ENCODE measurements around the gene PRKCH.

PRKCH gene
- 360 to 370 (median 365) reads per million in 3 donors for total RNA-seq

DNA sequence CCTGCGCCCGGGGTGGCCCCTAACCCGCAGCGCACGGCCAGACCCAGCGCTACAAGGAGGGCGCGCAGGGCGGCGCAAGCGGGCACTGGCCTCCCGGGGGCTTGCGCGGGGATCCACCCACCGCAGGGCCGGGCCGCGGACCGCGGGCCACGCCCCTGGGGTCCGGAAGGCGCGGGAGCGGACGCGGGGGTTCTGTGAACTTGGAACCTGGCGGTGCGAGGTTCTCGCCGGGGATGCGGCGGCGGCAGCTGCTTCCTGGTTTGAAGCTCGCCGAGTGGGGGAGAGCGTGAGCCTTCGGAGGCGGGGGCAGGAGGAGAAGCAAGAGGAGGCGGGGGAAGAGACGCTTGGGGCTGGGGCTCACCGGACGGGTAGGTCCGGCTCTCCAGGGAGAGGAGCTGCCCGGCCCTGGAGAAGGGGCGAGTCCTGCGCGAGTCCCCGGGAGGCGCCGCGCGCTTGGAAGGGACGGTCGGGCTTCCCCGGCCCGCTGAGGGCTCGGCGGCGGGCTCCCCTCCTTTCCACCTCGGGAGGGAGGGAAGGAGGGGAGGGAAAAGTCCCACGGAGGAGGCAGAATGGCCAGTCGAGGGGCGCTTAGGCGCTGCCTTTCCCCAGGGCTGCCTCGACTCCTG lies at the start of gene PRKCH:
Gene PRKCH (plus strand): TSS at position 195 of the 626 bp plus-strand sequence. CDS start 523 bp downstream, outside the sequence.
- peak; percentile 73 to 80 (median 74) for DNase-seq
- Histone ChIP-seq H3K4me3 (ENCODE audit: insufficient read depth, low read depth, low read length, poor library complexity, severe bottlenecking) (peak within 1 kb of the TSS; percentile 95), H3K4me1 (ENCODE audit: control insufficient read depth, insufficient read depth, low read length, poor library complexity, severe bottlenecking) (peaks cover 5% of the 10 kb centered on the region), H3K27me3 (replicated peaks; ENCODE audit: control insufficient read depth, insufficient read depth, low read length, poor library complexity, severe bottlenecking) (no peaks in the 10 kb centered on the region), H3K36me3 (ENCODE audit: control insufficient read depth, insufficient read depth, low read length) (no peaks in the 10 kb centered on the region), H3K27ac (ENCODE audit: insufficient read depth, low read length, poor library complexity, severe bottlenecking) (peak within 1 kb of the TSS; percentile 90), H3K9me3 (ENCODE audit: control insufficient read depth, low read length) (no peaks in the 10 kb centered on the region)

- Histone ChIP-seq H3K9me3 (ENCODE audit: control insufficient read depth, low read length) (no peaks in the 10 kb centered on the region), H3K27me3 (replicated peaks; ENCODE audit: control insufficient read depth, insufficient read depth, low read length, poor library complexity, severe bottlenecking) (no peaks in the 10 kb centered on the region), H3K36me3 (ENCODE audit: control insufficient read depth, insufficient read depth, low read length) (no peaks in the 10 kb centered on the region), H3K27ac (ENCODE audit: insufficient read depth, low read length, poor library complexity, severe bottlenecking) (no peak overlapping the region), H3K4me1 (ENCODE audit: control insufficient read depth, insufficient read depth, low read length, poor library complexity, severe bottlenecking) (peaks cover 9% of the 10 kb centered on the region), H3K4me3 (ENCODE audit: insufficient read depth, low read depth, low read length, poor library complexity, severe bottlenecking) (no peak overlapping the region)
- DNase-seq = no peak
Observed at GRCh38 chr14:61277232-61277631, 44.1 kb upstream of the PRKCH start.

GRCh38 chr14:61277784-61278183 lies 43.6 kb upstream of the PRKCH start:
- Histone ChIP-seq H3K4me3 (ENCODE audit: insufficient read depth, low read depth, low read length, poor library complexity, severe bottlenecking) (no peak overlapping the region), H3K4me1 (ENCODE audit: control insufficient read depth, insufficient read depth, low read length, poor library complexity, severe bottlenecking) (peaks cover 9% of the 10 kb centered on the region), H3K36me3 (ENCODE audit: control insufficient read depth, insufficient read depth, low read length) (no peaks in the 10 kb centered on the region), H3K9me3 (ENCODE audit: control insufficient read depth, low read length) (no peaks in the 10 kb centered on the region), H3K27ac (ENCODE audit: insufficient read depth, low read length, poor library complexity, severe bottlenecking) (no peak overlapping the region), H3K27me3 (replicated peaks; ENCODE audit: control insufficient read depth, insufficient read depth, low read length, poor library complexity, severe bottlenecking) (no peaks in the 10 kb centered on the region)
- no peak for DNase-seq

- Histone ChIP-seq H3K9me3 (ENCODE audit: control insufficient read depth, low read length) (no peaks in the 10 kb centered on the region), H3K36me3 (ENCODE audit: control insufficient read depth, insufficient read depth, low read length) (no peaks in the 10 kb centered on the region), H3K27me3 (replicated peaks; ENCODE audit: control insufficient read depth, insufficient read depth, low read length, poor library complexity, severe bottlenecking) (no peaks in the 10 kb centered on the region), H3K4me3 (ENCODE audit: insufficient read depth, low read depth, low read length, poor library complexity, severe bottlenecking) (no peak overlapping the region), H3K4me1 (ENCODE audit: control insufficient read depth, insufficient read depth, low read length, poor library complexity, severe bottlenecking) (peaks cover 9% of the 10 kb centered on the region), H3K27ac (ENCODE audit: insufficient read depth, low read length, poor library complexity, severe bottlenecking) (no peak overlapping the region)
- no peak for DNase-seq
Observed at GRCh38 chr14:61279082-61279481, 42.3 kb upstream of the PRKCH start.

DNA sequence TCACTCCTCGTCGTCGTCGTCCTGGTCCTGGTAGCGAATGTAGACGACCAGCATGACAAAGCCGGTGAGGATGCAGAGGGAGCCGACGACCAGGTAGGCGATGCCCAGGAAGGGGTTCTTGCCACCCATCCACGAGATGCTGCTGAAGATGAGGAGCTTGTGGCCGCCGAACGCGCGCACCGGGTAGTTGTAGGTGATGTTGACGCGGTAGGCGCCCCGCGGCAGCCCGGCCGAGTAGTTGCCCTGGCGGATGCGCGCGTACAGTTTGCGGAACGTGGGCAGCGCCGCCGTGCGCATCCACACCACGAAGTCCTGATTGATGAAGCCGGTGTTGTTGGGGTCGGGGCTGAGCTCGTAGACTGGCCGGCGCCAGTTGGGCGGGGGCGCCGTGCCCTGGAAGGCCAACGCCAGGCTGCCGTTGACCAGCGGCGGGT lies 41.3 kb upstream of the PRKCH start:
- DNase-seq = peak in 1 of 3 donors; percentile 10
- H3K4me1 ChIP-seq (ENCODE audit: control insufficient read depth, insufficient read depth, low read length, poor library complexity, severe bottlenecking) = peaks cover 9% of the 10 kb centered on the region
- no peaks in the 10 kb centered on the region for H3K9me3 ChIP-seq (ENCODE audit: control insufficient read depth, low read length)
- H3K4me3 ChIP-seq (ENCODE audit: insufficient read depth, low read depth, low read length, poor library complexity, severe bottlenecking) = peak overlapping the region; percentile 83
- no peaks in the 10 kb centered on the region for H3K27me3 ChIP-seq (replicated peaks; ENCODE audit: control insufficient read depth, insufficient read depth, low read length, poor library complexity, severe bottlenecking)
- no peaks in the 10 kb centered on the region for H3K36me3 ChIP-seq (ENCODE audit: control insufficient read depth, insufficient read depth, low read length)
- H3K27ac ChIP-seq (ENCODE audit: insufficient read depth, low read length, poor library complexity, severe bottlenecking) = peak overlapping the region; percentile 66

DNA sequence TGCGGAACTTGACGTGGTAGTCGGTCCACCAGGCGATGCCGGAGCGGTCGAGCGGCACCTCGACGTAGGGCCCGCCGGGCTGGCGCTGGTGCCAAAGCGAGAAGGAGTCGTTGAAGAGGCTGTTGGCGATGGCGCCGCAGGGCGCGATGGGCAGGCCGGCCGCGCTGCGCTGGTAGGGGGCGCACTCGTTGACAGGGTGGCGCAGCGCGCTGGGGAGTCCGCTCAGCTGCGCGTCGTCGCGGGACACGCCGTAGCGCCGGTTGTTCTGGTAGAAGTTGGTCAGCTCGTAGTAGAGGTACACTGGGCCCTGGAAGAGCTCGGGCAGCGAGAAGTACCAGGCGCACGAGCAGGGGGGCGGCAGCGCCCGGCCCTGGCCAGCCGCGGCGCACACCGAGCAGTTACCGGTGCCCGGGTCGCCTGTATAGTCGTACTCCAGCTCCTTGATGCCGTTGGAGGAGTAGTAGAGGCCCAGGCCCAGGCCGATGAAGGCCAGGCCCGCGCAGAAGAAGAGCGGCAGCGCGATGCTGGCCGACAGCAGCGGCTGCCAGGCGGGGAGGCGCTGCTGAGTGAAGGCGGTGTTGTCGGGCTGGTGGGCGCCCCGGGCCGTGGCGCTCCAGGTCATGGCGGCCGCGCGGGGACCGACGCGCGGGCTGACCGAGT lies 40.7 kb upstream of the PRKCH start:
- Histone ChIP-seq H3K4me3 (ENCODE audit: insufficient read depth, low read depth, low read length, poor library complexity, severe bottlenecking) (peak overlapping the region; percentile 83), H3K27ac (ENCODE audit: insufficient read depth, low read length, poor library complexity, severe bottlenecking) (peak overlapping the region; percentile 66)

GRCh38 chr14:61281186-61281947 lies 40.0 kb upstream of the PRKCH start, which contains the start of gene TMEM30B:
Gene TMEM30B, minus strand, starts transcription at chr14:61281338. Its CDS starts 191 bp downstream, at chr14:61281147.
- H3K9me3 ChIP-seq (ENCODE audit: control insufficient read depth, low read length) = no peaks in the 10 kb centered on the region
- DNase-seq = peak in 2 of 3 donors; percentile 4 to 12

More for the DNA sequence above, 40.7 kb upstream of the PRKCH start:
- DNase-seq = peak; percentile 55 to 61 (median 61)
- H3K36me3 ChIP-seq (ENCODE audit: control insufficient read depth, insufficient read depth, low read length) = no peaks in the 10 kb centered on the region
- H3K9me3 ChIP-seq (ENCODE audit: control insufficient read depth, low read length) = no peaks in the 10 kb centered on the region
- no peaks in the 10 kb centered on the region for H3K27me3 ChIP-seq (replicated peaks; ENCODE audit: control insufficient read depth, insufficient read depth, low read length, poor library complexity, severe bottlenecking)
- H3K4me1 ChIP-seq (ENCODE audit: control insufficient read depth, insufficient read depth, low read length, poor library complexity, severe bottlenecking) = peaks cover 9% of the 10 kb centered on the region

GRCh38 chr14:61281948-61282275 lies 39.5 kb upstream of the PRKCH start:
- Histone ChIP-seq H3K9me3 (ENCODE audit: control insufficient read depth, low read length) (no peaks in the 10 kb centered on the region), H3K4me1 (ENCODE audit: control insufficient read depth, insufficient read depth, low read length, poor library complexity, severe bottlenecking) (peaks cover 9% of the 10 kb centered on the region), H3K4me3 (ENCODE audit: insufficient read depth, low read depth, low read length, poor library complexity, severe bottlenecking) (no peak overlapping the region), H3K27me3 (replicated peaks; ENCODE audit: control insufficient read depth, insufficient read depth, low read length, poor library complexity, severe bottlenecking) (no peaks in the 10 kb centered on the region), H3K27ac (ENCODE audit: insufficient read depth, low read length, poor library complexity, severe bottlenecking) (no peak overlapping the region), H3K36me3 (ENCODE audit: control insufficient read depth, insufficient read depth, low read length) (no peaks in the 10 kb centered on the region)
- DNase-seq = no peak

More at GRCh38 chr14:61281186-61281947, 40.0 kb upstream of the PRKCH start, which contains the start of gene TMEM30B:
- no peaks in the 10 kb centered on the region for H3K27me3 ChIP-seq (replicated peaks; ENCODE audit: control insufficient read depth, insufficient read depth, low read length, poor library complexity, severe bottlenecking)
- peaks cover 9% of the 10 kb centered on the region for H3K4me1 ChIP-seq (ENCODE audit: control insufficient read depth, insufficient read depth, low read length, poor library complexity, severe bottlenecking)
- H3K4me3 ChIP-seq (ENCODE audit: insufficient read depth, low read depth, low read length, poor library complexity, severe bottlenecking) = peak within 1 kb of the TSS; percentile 83
- H3K36me3 ChIP-seq (ENCODE audit: control insufficient read depth, insufficient read depth, low read length) = no peaks in the 10 kb centered on the region
- H3K27ac ChIP-seq (ENCODE audit: insufficient read depth, low read length, poor library complexity, severe bottlenecking) = peak within 1 kb of the TSS; percentile 66

DNA sequence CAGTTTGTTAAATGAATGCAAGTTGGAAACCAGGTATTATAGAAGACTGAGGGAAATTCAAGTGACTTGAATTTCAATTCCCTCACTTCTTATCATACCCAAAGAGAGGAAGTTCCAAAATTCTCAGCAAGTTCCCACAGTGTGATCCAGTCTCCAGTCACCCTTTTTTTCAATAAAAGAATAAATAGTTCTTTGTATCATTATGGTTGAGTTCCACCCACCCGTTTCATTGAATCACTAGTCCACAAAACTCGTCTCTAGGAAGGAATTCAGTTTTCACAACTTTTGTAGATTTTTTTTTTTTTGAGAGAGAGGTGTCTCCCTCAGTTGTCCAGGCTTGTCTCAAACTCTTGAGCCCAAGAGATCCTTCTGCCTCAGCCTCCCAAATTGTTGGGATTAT lies 38.6 kb upstream of the PRKCH start:
- Histone ChIP-seq H3K36me3 (ENCODE audit: control insufficient read depth, insufficient read depth, low read length) (no peaks in the 10 kb centered on the region), H3K4me3 (ENCODE audit: insufficient read depth, low read depth, low read length, poor library complexity, severe bottlenecking) (no peak overlapping the region), H3K9me3 (ENCODE audit: control insufficient read depth, low read length) (no peaks in the 10 kb centered on the region), H3K27ac (ENCODE audit: insufficient read depth, low read length, poor library complexity, severe bottlenecking) (no peak overlapping the region), H3K27me3 (replicated peaks; ENCODE audit: control insufficient read depth, insufficient read depth, low read length, poor library complexity, severe bottlenecking) (no peaks in the 10 kb centered on the region), H3K4me1 (ENCODE audit: control insufficient read depth, insufficient read depth, low read length, poor library complexity, severe bottlenecking) (peaks cover 9% of the 10 kb centered on the region)
- DNase-seq = no peak
